HG02759 (cell line): Measurements from ENCODE around the gene FAM216A.
"Not testable (repeated sequence)": the region's sequence is repeated elsewhere in the genome, so short reads cannot be mapped to it uniquely, and the experiment has no call there.

Source experiments
- ATAC-seq: cut with Tn5 transposase; IDR thresholded peaks from one replicate; pipeline ENCODE4 v1.9.1; 2021; ENCODE audit warnings: mild to moderate bottlenecking, moderate library complexity; ENCODE audit not compliant: unreplicated experiment

Gene FAM216A

GRCh38 chr12:110498984-110499706 lies 30.5 kb downstream of the FAM216A start:
- ATAC-seq = no peak

GRCh38 chr12:110501399-110501751 lies 32.7 kb downstream of the FAM216A start:
- peak; percentile 3 for ATAC-seq

- ATAC-seq = peak; percentile 96
These were observed 33.4 kb downstream of the FAM216A start, which contains the start of the genes RAD9B and VPS29 for GRCh38 chr12:110501752-110502738. Gene RAD9B (plus strand): TSS chr12:110502331. CDS start chr12:110502338, 7 bp downstream. Gene VPS29 (minus strand): TSS chr12:110502111. CDS start chr12:110502051, 60 bp downstream.

- no peak for ATAC-seq
These were observed 34.8 kb downstream of the FAM216A start for GRCh38 chr12:110503432-110503831.

- ATAC-seq = no peak
These were observed 36.7 kb downstream of the FAM216A start for GRCh38 chr12:110505332-110505731.

GRCh38 chr12:110508071-110508586 lies 39.5 kb downstream of the FAM216A start:
- ATAC-seq = no peak

GRCh38 chr12:110513842-110514241 lies 45.2 kb downstream of the FAM216A start:
- no peak for ATAC-seq

- ATAC-seq = no peak
These were observed 45.7 kb downstream of the FAM216A start for GRCh38 chr12:110514363-110514762.

- no peak for ATAC-seq
These were observed 48.4 kb downstream of the FAM216A start for GRCh38 chr12:110516995-110517394.

- ATAC-seq = not testable (repeated sequence)
These were observed 49.4 kb downstream of the FAM216A start for GRCh38 chr12:110518014-110518413.

- ATAC-seq = not testable (repeated sequence)
These were observed 52.4 kb downstream of the FAM216A start for GRCh38 chr12:110520876-110521712.

- ATAC-seq = no peak
These were observed 59.7 kb downstream of the FAM216A start for GRCh38 chr12:110528277-110528839.

GRCh38 chr12:110530511-110530910 lies 61.9 kb downstream of the FAM216A start:
- ATAC-seq = no peak

GRCh38 chr12:110531741-110532333 lies 63.2 kb downstream of the FAM216A start:
- ATAC-seq = peak; percentile 89

- ATAC-seq = no peak
These were observed 64.0 kb downstream of the FAM216A start for GRCh38 chr12:110532644-110533043.

- ATAC-seq = no peak
These were observed 65.0 kb downstream of the FAM216A start for GRCh38 chr12:110533607-110534006.

- ATAC-seq = no peak
These were observed 66.2 kb downstream of the FAM216A start for GRCh38 chr12:110534811-110535210.

- no peak for ATAC-seq
These were observed 68.4 kb downstream of the FAM216A start for GRCh38 chr12:110536834-110537604.
